CD8-positive, alpha-beta memory T cell (primary cell): Measurements from ENCODE around the gene STIMATE. TPM values are rescaled to one million over a fixed set of nuclear protein-coding genes. Genes with fewer than 3 reads are reported as not detected.

Experiments
- CTCF ChIA-PET: fragments of 350-600 bp; sonication (Branson Sonifier 250); formaldehyde crosslinking; loops from one replicate; lab custom pipeline; 2021; ENCODE audit warnings: antibody characterized with exemption; lab: Charles Lee
- POLR2A ChIA-PET: fragments of 350-600 bp; sonication (Branson Sonifier 250); formaldehyde crosslinking; loops from one replicate; lab custom pipeline; 2021; ENCODE audit warnings: antibody characterized with exemption; lab: Charles Lee
- DNase-seq, 5 donors: peaks; one replicate each; pipeline versions ENCODE4 v3.0.0 to v3.0.0-alpha.2; 2020 to 2022; ENCODE audit warnings: mixed read lengths in 1 of 5
- H3K27ac ChIP-seq: one replicate; pipeline ENCODE4 v1.7.0; 2013; ENCODE audit warnings: low read depth, mild to moderate bottlenecking, low read length, moderate library complexity
- H3K27me3 ChIP-seq: 2 replicates; pipeline ENCODE4 v1.7.0; 2013; ENCODE audit warnings: low read length, mild to moderate bottlenecking; ENCODE audit not compliant: insufficient read depth, poor library complexity, severe bottlenecking
- H3K36me3 ChIP-seq: 2 replicates; pipeline ENCODE4 v1.7.0; 2013; ENCODE audit warnings: mild to moderate bottlenecking, low read length, moderate library complexity; ENCODE audit not compliant: insufficient read depth
- H3K4me1 ChIP-seq: 2 replicates; pipeline ENCODE4 v1.7.0; 2013; ENCODE audit warnings: mild to moderate bottlenecking, low read length, moderate library complexity; ENCODE audit not compliant: insufficient read depth
- H3K4me3 ChIP-seq: 2 replicates; pipeline ENCODE4 v1.7.0; 2013; ENCODE audit warnings: mild to moderate bottlenecking, low read length
- H3K9me3 ChIP-seq: 2 replicates; pipeline ENCODE4 v1.7.0; 2013; ENCODE audit warnings: mild to moderate bottlenecking, low read length
- H3K27ac Mint-ChIP-seq, 8 donors: one replicate each; pipeline ENCODE4 v1.8.0; 2020 to 2021; ENCODE audit warnings: mixed read lengths in 8 of 8, mild to moderate bottlenecking in 6 of 8, inconsistent platforms in 3 of 8, moderate library complexity in 3 of 8
- H3K27me3 Mint-ChIP-seq, 2 donors: one replicate each; pipeline ENCODE4 v1.8.0; 2020 to 2021; ENCODE audit warnings: mixed read lengths in 2 of 2, mild to moderate bottlenecking in 1 of 2, moderate library complexity in 1 of 2
- H3K36me3 Mint-ChIP-seq, 3 donors: one replicate each; pipeline ENCODE4 v1.8.0; 2020 to 2021; ENCODE audit warnings: mixed read lengths in 3 of 3, inconsistent platforms in 1 of 3, mild to moderate bottlenecking in 1 of 3
- H3K4me1 Mint-ChIP-seq, 3 donors: one replicate each; pipeline ENCODE4 v1.8.0; 2020 to 2021; ENCODE audit warnings: mixed read lengths in 3 of 3, inconsistent platforms in 1 of 3, mild to moderate bottlenecking in 1 of 3
- H3K4me3 Mint-ChIP-seq, 7 donors: one replicate each; pipeline ENCODE4 v1.8.0; 2020 to 2021; ENCODE audit warnings: mixed read lengths in 7 of 7, mild to moderate bottlenecking in 6 of 7, moderate library complexity in 4 of 7, inconsistent platforms in 2 of 7
- H3K9me3 Mint-ChIP-seq, 5 donors: one replicate each; pipeline ENCODE4 v1.8.0; 2020 to 2022; ENCODE audit warnings: mixed read lengths in 5 of 5, mild to moderate bottlenecking in 3 of 5, moderate library complexity in 2 of 5, inconsistent platforms in 1 of 5
- polyA plus RNA-seq: library from polyadenylated mRNA; unstranded; fragments of 300-500 nt; fragmentation: Illumina TruSeq; gene quantifications from one replicate; pipeline ENCODE4 v1.2.3, GENCODE V29; 2021
- total RNA-seq, 2 experiments: library from RNA; stranded (reverse); gene quantifications; one replicate each; pipeline ENCODE4 v1.2.3, GENCODE V29; 2021

STIMATE gene
- total and polyA plus RNA-seq, 3 experiments from 2014 or later = 10.8 to 39.1 (median 35.0) TPM

GRCh38 chr3:52824037-52824436, 73.3 kb downstream of the STIMATE start:
- Mint-ChIP-seq H3K4me3 (no peak overlapping the region), H3K9me3 (no peaks in the 10 kb centered on the region), H3K27ac (no peak overlapping the region), H3K27me3 (no peaks in the 10 kb centered on the region), H3K4me1 (no peaks in the 10 kb centered on the region), H3K36me3 (peaks cover 0 to 19% (median 5%) of the 10 kb centered on the region in 3 donors)
- POLR2A ChIA-PET = no interaction called here
- Histone ChIP-seq H3K4me1 (no peaks in the 10 kb centered on the region), H3K27ac (no peak overlapping the region), H3K9me3 (no peaks in the 10 kb centered on the region), H3K36me3 (no peaks in the 10 kb centered on the region), H3K4me3 (no peak overlapping the region), H3K27me3 (no peaks in the 10 kb centered on the region)
- DNase-seq = no peak
- CTCF ChIA-PET = interaction anchor here (1.3 kb wide), 1 partner anchor 21 kb away, joined by 3 read pairs; no protein-coding TSS in a partner anchor

GRCh38 chr3:52822363-52822762, 75.0 kb downstream of the STIMATE start:
- CTCF ChIA-PET = no interaction called here
- no peak for DNase-seq
- no peaks in the 10 kb centered on the region for H3K27me3 ChIP-seq

GRCh38 chr3:52820736-52821135, 76.6 kb downstream of the STIMATE start:
- DNase-seq = no peak
- H3K27me3 Mint-ChIP-seq = no peaks in the 10 kb centered on the region
- no peak overlapping the region for H3K4me3 Mint-ChIP-seq
- H3K9me3 Mint-ChIP-seq = no peaks in the 10 kb centered on the region
- Histone ChIP-seq H3K27ac (no peak overlapping the region), H3K4me3 (no peak overlapping the region), H3K27me3 (no peaks in the 10 kb centered on the region), H3K9me3 (no peaks in the 10 kb centered on the region), H3K36me3 (no peaks in the 10 kb centered on the region), H3K4me1 (no peaks in the 10 kb centered on the region)
- ChIA-PET CTCF (interaction anchor here (1.3 kb wide), 1 partner anchor 17 kb away, joined by 4 read pairs; no protein-coding TSS in a partner anchor), POLR2A (no interaction called here)
- peak overlapping the region in 1 of 8 donors; percentile 63 for H3K27ac Mint-ChIP-seq
- peaks cover 0 to 19% (median 5%) of the 10 kb centered on the region in 3 donors for H3K36me3 Mint-ChIP-seq
- no peaks in the 10 kb centered on the region for H3K4me1 Mint-ChIP-seq

More at GRCh38 chr3:52822363-52822762, 75.0 kb downstream of the STIMATE start:
- no peaks in the 10 kb centered on the region for H3K4me1 Mint-ChIP-seq
- no peaks in the 10 kb centered on the region for H3K9me3 ChIP-seq
- no peaks in the 10 kb centered on the region for H3K27me3 Mint-ChIP-seq
- no peak overlapping the region for H3K27ac Mint-ChIP-seq
- H3K36me3 Mint-ChIP-seq = peaks cover 0 to 19% (median 5%) of the 10 kb centered on the region in 3 donors
- H3K4me1 ChIP-seq = no peaks in the 10 kb centered on the region
- no peak overlapping the region for H3K4me3 ChIP-seq
- no peaks in the 10 kb centered on the region for H3K9me3 Mint-ChIP-seq
- no peak overlapping the region for H3K4me3 Mint-ChIP-seq
- POLR2A ChIA-PET = no interaction called here
- H3K27ac ChIP-seq = no peak overlapping the region
- no peaks in the 10 kb centered on the region for H3K36me3 ChIP-seq

- H3K27me3 ChIP-seq = no peaks in the 10 kb centered on the region
- Mint-ChIP-seq H3K4me3 (no peak overlapping the region), H3K4me1 (no peaks in the 10 kb centered on the region), H3K27me3 (no peaks in the 10 kb centered on the region), H3K27ac (peak overlapping the region in 2 of 8 donors; percentile 5 to 52), H3K36me3 (peaks cover 0 to 17% (median 3%) of the 10 kb centered on the region in 3 donors), H3K9me3 (no peaks in the 10 kb centered on the region)
- H3K9me3 ChIP-seq = no peaks in the 10 kb centered on the region
- H3K36me3 ChIP-seq = no peaks in the 10 kb centered on the region
- CTCF ChIA-PET = no interaction called here
- H3K4me1 ChIP-seq = no peaks in the 10 kb centered on the region
- H3K27ac ChIP-seq = no peak overlapping the region
- POLR2A ChIA-PET = no interaction called here
- no peak overlapping the region for H3K4me3 ChIP-seq
- DNase-seq = no peak
These were observed 77.4 kb downstream of the STIMATE start for GRCh38 chr3:52819936-52820335.

- CTCF ChIA-PET = no interaction called here
These were observed 79.5 kb downstream of the STIMATE start for GRCh38 chr3:52817860-52818259.

GRCh38 chr3:52817221-52817620, 80.1 kb downstream of the STIMATE start:
- Histone ChIP-seq H3K4me1 (no peaks in the 10 kb centered on the region), H3K4me3 (no peak overlapping the region), H3K9me3 (no peaks in the 10 kb centered on the region), H3K27me3 (no peaks in the 10 kb centered on the region), H3K36me3 (no peaks in the 10 kb centered on the region), H3K27ac (no peak overlapping the region)
- no peaks in the 10 kb centered on the region for H3K9me3 Mint-ChIP-seq
- ChIA-PET CTCF (no interaction called here), POLR2A (no interaction called here)
- H3K4me1 Mint-ChIP-seq = no peaks in the 10 kb centered on the region
- H3K4me3 Mint-ChIP-seq = no peak overlapping the region
- no peaks in the 10 kb centered on the region for H3K27me3 Mint-ChIP-seq
- H3K27ac Mint-ChIP-seq = no peak overlapping the region
- DNase-seq = no peak
- peaks cover 0 to 5% (median 2%) of the 10 kb centered on the region in 3 donors for H3K36me3 Mint-ChIP-seq

More at GRCh38 chr3:52817860-52818259, 79.5 kb downstream of the STIMATE start:
- Mint-ChIP-seq H3K4me3 (no peak overlapping the region), H3K9me3 (no peaks in the 10 kb centered on the region), H3K27ac (peak overlapping the region in 1 of 8 donors; percentile 76), H3K4me1 (no peaks in the 10 kb centered on the region), H3K36me3 (peaks cover 0 to 9% (median 2%) of the 10 kb centered on the region in 3 donors), H3K27me3 (no peaks in the 10 kb centered on the region)
- Histone ChIP-seq H3K9me3 (no peaks in the 10 kb centered on the region), H3K27me3 (no peaks in the 10 kb centered on the region), H3K27ac (no peak overlapping the region), H3K4me3 (no peak overlapping the region), H3K4me1 (no peaks in the 10 kb centered on the region), H3K36me3 (no peaks in the 10 kb centered on the region)
- POLR2A ChIA-PET = no interaction called here
- DNase-seq = no peak

- no peaks in the 10 kb centered on the region for H3K36me3 ChIP-seq
- H3K9me3 ChIP-seq = no peaks in the 10 kb centered on the region
- no peak overlapping the region for H3K4me3 Mint-ChIP-seq
- ChIA-PET POLR2A (no interaction called here), CTCF (no interaction called here)
- H3K27ac Mint-ChIP-seq = peak overlapping the region in 1 of 8 donors; percentile 40
- H3K4me1 Mint-ChIP-seq = no peaks in the 10 kb centered on the region
- H3K4me1 ChIP-seq = no peaks in the 10 kb centered on the region
- peaks cover 0 to 5% (median 2%) of the 10 kb centered on the region in 3 donors for H3K36me3 Mint-ChIP-seq
- no peak overlapping the region for H3K4me3 ChIP-seq
- H3K27ac ChIP-seq = no peak overlapping the region
- DNase-seq = no peak
- H3K9me3 Mint-ChIP-seq = no peaks in the 10 kb centered on the region
- H3K27me3 Mint-ChIP-seq = no peaks in the 10 kb centered on the region
- no peaks in the 10 kb centered on the region for H3K27me3 ChIP-seq
These were observed 80.7 kb downstream of the STIMATE start for GRCh38 chr3:52816654-52817053.

- H3K27ac Mint-ChIP-seq = no peak overlapping the region
- no peak for DNase-seq
- no peaks in the 10 kb centered on the region for H3K9me3 Mint-ChIP-seq
- no peaks in the 10 kb centered on the region for H3K4me1 ChIP-seq
- H3K4me3 Mint-ChIP-seq = no peak overlapping the region
- H3K36me3 ChIP-seq = no peaks in the 10 kb centered on the region
- no peaks in the 10 kb centered on the region for H3K4me1 Mint-ChIP-seq
- POLR2A ChIA-PET = no interaction called here
- no peak overlapping the region for H3K4me3 ChIP-seq
- H3K36me3 Mint-ChIP-seq = peaks cover 0 to 5% (median 1%) of the 10 kb centered on the region in 3 donors
- H3K27ac ChIP-seq = no peak overlapping the region
- H3K27me3 ChIP-seq = no peaks in the 10 kb centered on the region
- no peaks in the 10 kb centered on the region for H3K27me3 Mint-ChIP-seq
- H3K9me3 ChIP-seq = no peaks in the 10 kb centered on the region
- CTCF ChIA-PET = no interaction called here
These were observed 81.1 kb downstream of the STIMATE start for GRCh38 chr3:52816199-52816598.
